Measurements from ENCODE around the gene ZMYND11.

The ZMYND11 gene

GRCh38 chr10:127612-128432 is 7.4 kb upstream of the ZMYND11 start:
- H3K4me3 ChIP-seq (ENCODE audit: low read depth, low read length) = no peak overlapping the region
- POLR2A ChIA-PET = no interaction called here
- no peak for DNase-seq (ENCODE audit: low read depth, low spot score)

GRCh38 chr10:129810-130209 is 5.4 kb upstream of the ZMYND11 start:
- H3K4me3 ChIP-seq (ENCODE audit: low read depth, low read length) = no peak overlapping the region
- CTCF ChIA-PET = no interaction called here
- TF ChIP-seq CTCF (IDR thresholded peaks at IDR 0.05; ENCODE audit: insufficient read depth, low read length, missing control alignments) = no peak
- POLR2A ChIA-PET = no interaction called here
- no peak for DNase-seq (ENCODE audit: low read depth, low spot score)

More at GRCh38 chr10:127612-128432, 7.4 kb upstream of the ZMYND11 start:
- no peak for TF ChIP-seq CTCF (IDR thresholded peaks at IDR 0.05; ENCODE audit: insufficient read depth, low read length, missing control alignments)
- CTCF ChIA-PET = no interaction called here

- ChIA-PET CTCF (no interaction called here), POLR2A (interaction anchor here (1.0 kb wide), 1 partner anchor 236 kb away, joined by 3 read pairs; no protein-coding TSS in a partner anchor)
- peak overlapping the region; percentile 71 for H3K4me3 ChIP-seq (ENCODE audit: low read depth, low read length)
- TF ChIP-seq CTCF (IDR thresholded peaks at IDR 0.05; ENCODE audit: insufficient read depth, low read length, missing control alignments) = no peak
- DNase-seq (ENCODE audit: low read depth, low spot score) = peak; percentile 44
These were observed 2.0 kb upstream of the ZMYND11 start for GRCh38 chr10:132946-133898.

- ChIA-PET POLR2A (interaction anchor here (1.0 kb wide), 1 partner anchor 235 kb away, joined by 3 read pairs; no protein-coding TSS in a partner anchor), CTCF (no interaction called here)
- H3K4me3 ChIP-seq (ENCODE audit: low read depth, low read length) = peak overlapping the region; percentile 71
- DNase-seq (ENCODE audit: low read depth, low spot score) = no peak
- no peak for TF ChIP-seq CTCF (IDR thresholded peaks at IDR 0.05; ENCODE audit: insufficient read depth, low read length, missing control alignments)
These were observed 766 bp upstream of the ZMYND11 start for GRCh38 chr10:134247-135131.

GRCh38 chr10:135601-136464 is 578 bp downstream of the ZMYND11 start:
- CTCF ChIA-PET = no interaction called here

More at GRCh38 chr10:135601-136464, 578 bp downstream of the ZMYND11 start:
- TF ChIP-seq CTCF (IDR thresholded peaks at IDR 0.05; ENCODE audit: insufficient read depth, low read length, missing control alignments) = no peak
- no peak for DNase-seq (ENCODE audit: low read depth, low spot score)
- H3K4me3 ChIP-seq (ENCODE audit: low read depth, low read length) = peak overlapping the region; percentile 71
- POLR2A ChIA-PET = no interaction called here

All from AG04449 (cell line).